NCI-H1048 (cell line): Measurements from ENCODE around the gene BORCS8.

Experiments
- DNase-seq: peaks from one replicate; lab custom pipeline; 2025; lab: John Stamatoyannopoulos, UW

BORCS8 gene

GRCh38 chr19:19213426-19214158 is 21.6 kb upstream of the BORCS8 start:
- no peak for DNase-seq

GRCh38 chr19:19212916-19213315 is 21.0 kb upstream of the BORCS8 start:
- no peak for DNase-seq

DNA sequence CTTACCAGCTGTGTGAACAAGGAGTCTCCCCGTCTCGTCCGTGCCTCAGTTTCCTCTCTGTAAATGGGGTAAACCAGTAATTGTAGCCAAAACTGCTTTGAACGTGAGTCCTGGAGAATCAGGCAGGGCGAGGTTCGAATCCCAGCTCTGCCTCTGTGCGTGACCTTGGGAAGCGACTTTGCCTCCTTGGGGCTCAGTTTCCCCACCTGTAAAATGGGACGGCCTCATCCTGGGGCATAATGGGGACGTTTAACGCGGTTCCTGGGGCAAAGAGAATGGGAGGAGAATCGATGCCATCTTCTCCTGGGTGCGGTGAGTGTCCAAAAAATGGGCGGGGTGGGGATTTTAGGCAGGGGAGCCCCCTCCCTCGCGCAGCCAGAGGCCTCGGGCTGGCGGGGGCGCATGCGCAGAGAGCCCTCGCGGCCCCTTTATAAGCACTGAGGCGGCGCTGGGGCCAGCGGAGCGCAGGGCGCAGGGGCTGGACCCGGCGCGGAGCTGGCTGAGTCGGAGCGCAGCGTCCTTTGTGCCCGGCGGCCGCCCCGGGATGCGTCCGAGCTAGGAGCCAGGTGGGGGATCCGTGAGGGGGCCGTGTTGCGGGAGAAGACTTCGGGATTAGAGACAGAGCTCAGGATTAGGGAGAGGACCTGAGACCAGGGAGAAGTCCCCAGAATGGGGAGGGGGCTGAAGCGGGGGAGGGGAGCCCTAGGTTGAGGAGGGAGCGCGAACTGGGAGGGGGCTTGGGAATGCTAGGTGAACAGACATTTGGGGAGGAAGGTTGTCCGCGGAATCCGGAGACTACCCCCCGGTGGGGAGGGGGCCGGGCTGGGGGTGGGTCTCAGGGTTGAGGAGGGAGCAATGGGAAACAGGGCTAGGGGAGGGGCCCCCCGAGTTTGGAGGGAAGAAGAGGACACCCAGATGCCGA is 19.8 kb upstream of the BORCS8 start, which contains the start of gene NCAN:
TSS of gene NCAN (plus strand) at position 460 of the 922 bp plus-strand sequence. CDS start 4,996 bp downstream, outside the sequence.
- DNase-seq, result no peak

GRCh38 chr19:19209372-19209771 is 17.4 kb upstream of the BORCS8 start:
- no peak for DNase-seq

DNA sequence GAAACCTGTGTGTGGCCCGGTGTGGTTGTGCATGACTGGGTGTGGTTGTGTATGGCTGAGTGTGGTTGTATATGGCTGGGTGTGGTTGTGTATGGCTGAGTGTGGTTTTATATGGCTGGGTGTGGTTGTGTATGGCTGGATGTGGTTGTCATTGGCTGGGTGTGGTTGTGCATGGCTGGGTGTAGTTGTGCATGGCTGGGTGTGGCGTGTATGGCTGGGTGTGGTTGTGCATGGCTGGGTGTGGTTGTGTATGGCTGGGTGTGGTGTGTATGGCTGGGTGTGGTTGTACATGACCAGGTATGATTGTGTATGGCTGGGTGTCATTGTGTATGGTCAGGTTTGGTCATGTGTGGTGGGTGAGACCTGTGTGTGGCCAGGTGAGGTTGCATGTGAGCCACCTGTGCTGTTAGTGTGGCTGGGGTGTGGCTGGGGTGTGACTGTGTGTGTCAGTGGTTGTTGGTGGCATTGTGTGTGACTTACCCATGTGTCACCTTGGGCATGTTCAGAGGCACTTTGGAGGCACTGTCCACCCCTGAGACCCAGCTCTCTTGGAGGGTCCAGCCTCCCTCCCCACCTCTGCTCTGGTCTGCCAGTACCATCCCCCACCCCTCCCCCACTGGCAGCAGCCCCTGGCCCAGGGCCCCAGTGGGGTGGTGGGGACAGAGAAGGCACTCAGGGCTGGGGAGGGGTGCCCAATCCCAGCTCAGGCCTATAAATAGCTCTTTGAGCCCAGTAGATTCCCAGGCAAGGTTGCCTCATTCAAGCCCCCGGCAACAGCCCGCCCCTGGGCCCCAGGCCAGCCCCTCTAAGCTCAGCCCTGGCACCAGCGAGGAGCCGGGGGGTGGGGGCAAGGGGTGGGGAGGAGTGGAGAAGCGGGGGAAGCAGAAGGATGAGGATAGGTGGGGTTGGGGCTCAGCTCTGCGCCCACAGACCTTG is 16.0 kb upstream of the BORCS8 start:
- no peak for DNase-seq

- DNase-seq, result no peak
Observed at GRCh38 chr19:19206938-19207337, 15.0 kb upstream of the BORCS8 start.

DNA sequence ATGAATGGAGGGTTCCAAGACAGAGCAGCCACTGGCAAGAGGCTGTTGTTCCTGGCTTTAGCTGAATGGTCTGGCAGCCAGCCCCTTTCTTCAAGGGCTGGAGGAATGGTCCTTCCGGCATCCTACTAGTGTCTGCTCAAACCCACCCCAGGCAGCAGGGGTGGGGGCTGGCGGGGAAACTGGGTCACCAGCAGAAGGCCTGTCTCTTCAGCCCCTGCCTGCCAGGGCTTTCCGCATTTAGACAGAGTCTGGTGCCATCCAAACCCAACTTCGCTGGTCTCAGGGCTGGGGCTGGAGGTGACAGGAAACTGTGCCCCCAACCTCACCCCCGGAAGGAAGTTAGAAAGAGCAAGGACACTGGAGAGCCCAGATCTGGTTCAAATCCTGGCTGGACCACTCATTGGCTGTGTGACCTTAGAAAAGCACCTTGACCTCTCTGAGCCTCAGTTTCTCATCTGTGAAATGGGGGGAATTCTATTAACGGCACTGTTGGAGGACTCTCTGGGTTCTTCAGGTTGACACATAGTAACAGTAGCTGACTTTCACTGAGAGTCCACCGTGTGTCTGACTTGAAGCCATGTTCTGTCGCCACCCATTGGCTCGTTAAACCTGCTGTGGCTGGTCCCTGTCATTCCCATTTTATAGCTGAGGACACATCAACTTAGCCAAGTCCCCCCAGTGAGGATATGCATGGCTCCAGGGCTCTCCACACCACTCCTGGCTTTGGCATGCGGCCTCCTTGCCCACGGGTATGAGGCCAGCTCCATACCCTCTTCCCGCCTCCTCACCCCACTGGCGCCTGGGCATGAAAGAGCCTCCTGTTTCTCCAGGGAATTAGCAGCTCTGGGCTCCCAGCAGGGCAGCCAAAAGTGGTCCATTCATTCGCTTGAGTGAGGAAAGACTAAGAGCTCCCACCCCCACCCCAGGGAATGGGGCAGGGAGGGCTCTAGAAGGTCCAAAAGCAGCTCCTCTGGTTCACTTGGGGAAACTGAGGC is 13.8 kb upstream of the BORCS8 start:
- no peak for DNase-seq

GRCh38 chr19:19204181-19204580 is 12.2 kb upstream of the BORCS8 start:
- DNase-seq, result no peak

GRCh38 chr19:19203012-19203856 is 11.3 kb upstream of the BORCS8 start, which contains the start of gene NR2C2AP:
NR2C2AP (minus strand) TSS chr19:19203414; CDS start chr19:19203060, 354 bp downstream.
- DNase-seq, result peak; percentile 85

- no peak for DNase-seq
Observed at GRCh38 chr19:19202707-19203011, 10.7 kb upstream of the BORCS8 start.

DNA sequence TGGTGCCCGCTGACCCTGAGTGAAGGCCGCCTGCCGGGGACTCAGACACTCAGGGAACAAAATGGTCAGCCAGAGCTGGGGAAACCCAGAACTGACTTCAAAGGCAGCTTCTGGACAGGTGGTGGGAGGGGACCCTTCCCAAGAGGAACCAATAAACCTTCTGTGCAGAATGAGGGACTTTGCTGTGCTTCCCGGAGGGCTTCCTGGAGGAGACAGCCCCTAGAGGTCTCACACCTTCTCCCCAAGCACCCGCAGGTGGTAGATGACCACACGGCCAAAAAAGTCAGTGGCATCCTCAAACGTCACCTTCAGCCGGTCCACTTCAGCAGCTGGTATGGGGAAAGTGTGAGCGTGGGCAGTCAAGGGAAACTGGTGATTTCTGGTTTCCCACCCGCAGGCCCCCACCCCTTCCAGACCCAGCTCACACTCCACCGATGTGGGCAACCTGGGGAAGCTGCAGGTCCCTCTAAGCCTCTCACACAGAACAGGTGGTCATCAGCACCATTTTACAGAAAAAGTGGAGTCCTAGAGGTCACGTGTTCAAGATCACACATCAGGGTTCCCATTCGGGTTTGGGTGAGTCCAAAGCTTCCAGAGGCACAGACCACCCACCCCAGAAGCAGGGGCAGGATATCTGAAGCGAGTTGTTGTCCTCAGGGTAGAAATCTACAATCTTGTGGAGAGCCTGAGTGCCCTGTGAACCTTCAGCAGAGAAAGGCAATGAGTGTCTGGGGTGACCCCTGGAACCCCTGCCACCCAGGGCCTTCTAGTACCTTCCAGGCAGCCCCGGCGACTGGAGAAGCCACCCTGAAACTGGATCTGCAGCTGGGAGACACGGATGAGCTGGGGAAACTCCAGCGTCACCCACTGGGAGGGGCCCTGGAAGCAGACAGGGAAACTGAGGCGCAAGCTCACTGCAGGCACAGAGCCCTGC is 10.0 kb upstream of the BORCS8 start:
- DNase-seq, result no peak

DNA sequence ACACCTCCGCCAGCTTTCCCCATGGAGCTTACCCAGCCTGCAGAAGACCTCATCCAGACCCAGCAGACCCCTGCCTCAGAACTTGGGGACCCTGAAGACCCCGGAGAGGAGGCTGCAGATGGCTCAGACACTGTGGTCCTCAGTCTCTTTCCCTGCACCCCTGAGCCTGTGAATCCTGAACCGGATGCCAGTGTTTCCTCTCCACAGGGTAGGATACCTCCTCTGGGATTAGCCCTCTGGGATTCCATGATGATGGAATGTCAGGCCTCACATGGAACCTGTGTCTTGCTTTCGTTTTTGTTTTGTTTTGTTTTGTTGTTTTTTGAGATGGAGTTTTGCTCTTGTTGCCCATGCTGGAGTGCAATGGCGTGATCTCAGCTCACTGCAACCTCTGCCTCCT is 2.0 kb upstream of the BORCS8 start:
- no peak for DNase-seq

DNA sequence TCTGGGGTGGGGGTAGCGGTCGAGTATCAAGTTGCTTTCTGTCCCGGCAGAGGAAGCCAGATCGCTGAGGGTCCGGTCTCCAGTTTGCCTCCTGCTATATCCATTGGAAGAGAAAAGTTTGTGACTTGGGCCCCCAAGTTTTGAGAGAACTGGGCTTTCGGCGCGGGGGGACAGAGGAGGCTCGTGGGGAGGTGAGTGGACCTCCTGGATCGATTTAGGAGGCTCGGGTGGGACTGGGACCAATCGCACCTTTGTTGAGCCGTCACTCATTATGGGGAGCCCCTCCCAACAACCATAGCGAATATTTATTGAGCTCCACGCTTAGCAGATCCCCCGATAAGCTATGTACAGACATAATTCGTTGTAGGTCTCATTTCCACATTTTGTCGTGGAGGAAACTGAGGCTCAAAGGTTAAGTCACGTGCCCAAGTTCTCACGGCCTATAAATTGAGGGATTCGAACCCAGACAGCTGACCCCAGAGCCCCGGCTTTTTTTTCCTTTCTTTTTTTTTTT is 1.0 kb upstream of the BORCS8 start:
- no peak for DNase-seq

GRCh38 chr19:19191768-19192077 is 229 bp downstream of the BORCS8 start:
- DNase-seq, result no peak

DNA sequence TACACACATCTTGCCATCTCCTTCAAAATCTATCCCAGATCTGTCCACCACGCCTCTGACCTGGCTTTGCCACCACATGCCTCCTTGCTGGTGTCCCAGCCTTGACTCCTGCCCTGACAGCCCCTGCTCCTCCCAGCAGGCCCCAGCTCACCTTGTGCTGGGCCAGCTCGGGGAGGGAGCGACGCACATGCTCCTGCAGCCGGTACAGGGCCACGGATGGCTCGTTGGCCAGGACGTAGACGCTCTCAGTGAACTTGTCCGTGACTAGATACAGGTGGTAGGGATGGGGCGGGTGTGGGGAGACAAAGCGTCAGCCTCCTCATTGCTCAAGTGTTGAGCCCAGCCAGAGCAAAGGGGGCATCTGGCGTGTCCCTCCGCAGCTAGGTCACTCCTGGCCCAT is 5.2 kb downstream of the BORCS8 start:
- DNase-seq, result no peak

DNA sequence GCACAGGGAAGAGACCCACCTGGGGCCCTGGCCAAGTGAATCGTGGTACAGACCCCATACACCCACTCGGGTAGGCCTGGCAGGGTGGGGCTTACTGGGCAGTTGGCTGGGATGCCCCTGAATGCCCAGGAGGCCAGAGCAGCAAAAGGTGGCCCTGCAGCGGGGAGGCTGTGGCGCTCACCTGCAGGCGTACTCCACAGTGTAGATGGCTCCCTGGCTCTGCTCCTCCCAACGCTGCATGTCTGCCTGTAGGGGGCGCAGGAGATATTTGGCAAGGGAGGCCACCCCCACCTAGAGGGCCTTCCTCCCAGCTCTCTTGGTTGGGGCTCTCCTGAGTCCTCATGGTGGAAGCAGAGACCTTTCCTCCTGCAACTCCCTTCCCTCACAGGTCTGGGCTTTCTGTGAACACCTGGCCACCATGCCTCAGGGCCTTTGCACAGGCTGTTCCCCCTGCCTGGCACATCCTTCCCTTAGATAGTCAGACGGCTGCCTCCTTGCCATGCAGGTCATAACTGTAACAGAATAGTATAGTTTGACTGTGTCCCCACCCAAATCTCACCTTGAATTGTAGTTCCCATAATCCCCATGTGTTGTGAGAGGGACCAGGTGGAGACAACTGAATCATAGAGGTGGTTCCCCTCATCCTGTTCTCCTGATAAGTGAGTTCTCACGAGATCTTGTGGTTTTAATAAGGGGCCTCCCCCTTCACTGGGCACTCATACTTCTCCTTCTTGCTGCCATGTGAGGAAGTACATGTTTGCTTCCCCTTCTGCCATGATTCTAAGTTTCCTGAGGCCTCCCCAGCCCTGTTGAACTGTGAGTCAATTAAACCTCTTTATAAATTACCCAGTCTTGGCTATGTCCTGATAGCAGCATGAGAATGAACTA is 5.9 kb downstream of the BORCS8 start:
- no peak for DNase-seq

DNA sequence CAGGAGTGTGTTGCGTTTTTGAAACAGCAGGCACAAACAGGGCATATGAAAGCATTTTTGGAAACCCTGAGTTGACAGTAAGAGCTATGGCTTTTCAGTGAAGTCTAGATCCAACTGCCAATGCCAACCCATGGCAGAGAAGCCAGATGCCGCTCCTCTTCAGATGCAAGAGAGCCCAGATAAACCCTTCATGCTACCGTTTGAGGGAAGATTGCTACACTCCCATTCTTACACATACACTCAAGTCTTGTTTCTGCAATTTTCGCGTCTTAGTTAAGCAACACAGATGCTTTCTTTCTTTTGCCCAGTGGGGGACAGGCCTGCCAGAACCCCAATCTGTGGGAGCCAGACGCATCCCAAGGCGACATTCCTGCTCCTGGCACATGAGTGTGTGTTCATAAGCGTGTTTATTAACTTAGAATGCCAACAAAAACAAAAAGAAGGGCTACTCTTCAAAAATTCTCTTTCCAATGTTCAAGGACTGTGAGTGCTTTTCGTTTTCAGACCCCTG is 10.4 kb downstream of the BORCS8 start:
- DNase-seq, result no peak
